ENCODE data around the gene STIL.
"Not testable (repeated sequence)": the region's sequence is repeated elsewhere in the genome, so short reads cannot be mapped to it uniquely, and the experiment has no call there.

Gene STIL

GRCh38 chr1:47313915-47314664 lies at the start of gene STIL:
Gene STIL (minus strand): TSS chr1:47314147. CDS start chr1:47310319, 3,828 bp downstream.
- DNase-seq: peak; percentile 98

GRCh38 chr1:47362828-47363227 lies 48.9 kb upstream of the STIL start:
- DNase-seq: no peak

- DNase-seq: no peak
These were observed 47.4 kb upstream of the STIL start for GRCh38 chr1:47361380-47361779.

GRCh38 chr1:47351305-47351704 lies 37.4 kb upstream of the STIL start:
- no peak for DNase-seq

GRCh38 chr1:47348246-47348645 lies 34.3 kb upstream of the STIL start:
- no peak for DNase-seq

GRCh38 chr1:47347735-47348134 lies 33.8 kb upstream of the STIL start:
- no peak for DNase-seq

GRCh38 chr1:47346979-47347378 lies 33.0 kb upstream of the STIL start:
- DNase-seq: not testable (repeated sequence)

- DNase-seq: no peak
These were observed 26.3 kb upstream of the STIL start for GRCh38 chr1:47340227-47340626.

- no peak for DNase-seq
These were observed 24.5 kb upstream of the STIL start for GRCh38 chr1:47338249-47339077.

- DNase-seq: no peak
These were observed 23.4 kb upstream of the STIL start for GRCh38 chr1:47337350-47337749.

- DNase-seq: no peak
These were observed 21.0 kb upstream of the STIL start for GRCh38 chr1:47334765-47335435.

GRCh38 chr1:47333922-47334764 lies 20.2 kb upstream of the STIL start:
- peak; percentile 74 for DNase-seq

- peak; percentile 84 for DNase-seq
These were observed 19.6 kb upstream of the STIL start, which contains the start of gene CMPK1 for GRCh38 chr1:47333578-47333921. Gene CMPK1 (plus strand): TSS chr1:47333790. CDS start chr1:47333946, 156 bp downstream.

- DNase-seq: no peak
These were observed 19.0 kb upstream of the STIL start for GRCh38 chr1:47332779-47333577.

GRCh38 chr1:47331875-47332274 lies 17.9 kb upstream of the STIL start:
- no peak for DNase-seq

GRCh38 chr1:47330212-47330611 lies 16.3 kb upstream of the STIL start:
- no peak for DNase-seq

- no peak for DNase-seq
These were observed 15.0 kb upstream of the STIL start for GRCh38 chr1:47328992-47329391.

GRCh38 chr1:47326271-47326670 lies 12.3 kb upstream of the STIL start:
- DNase-seq: no peak

- DNase-seq: no peak
These were observed 11.6 kb upstream of the STIL start for GRCh38 chr1:47325528-47325927.

GRCh38 chr1:47324682-47325081 lies 10.7 kb upstream of the STIL start:
- no peak for DNase-seq

GRCh38 chr1:47323599-47324031 lies 9.7 kb upstream of the STIL start:
- DNase-seq: no peak

GRCh38 chr1:47319968-47320367 lies 6.0 kb upstream of the STIL start:
- not testable (repeated sequence) for DNase-seq

Data from CD4-positive, alpha-beta T cell treated with Interleukin-10 for 1 hour (primary cell).